DMS79 (cell line): Measurements from ENCODE around the gene KREMEN1.

ENCODE experiments used
- DNase-seq: peaks from one replicate; lab custom pipeline; 2025; lab: John Stamatoyannopoulos, UW

The KREMEN1 gene

GRCh38 chr22:29049655-29050263 lies 23.1 kb upstream of the KREMEN1 start:
- DNase-seq = peak; percentile 26

- no peak for DNase-seq
Measured at GRCh38 chr22:29050457-29050856, 22.4 kb upstream of the KREMEN1 start.

- DNase-seq = no peak
Measured at GRCh38 chr22:29053048-29053702, 19.7 kb upstream of the KREMEN1 start.

GRCh38 chr22:29054251-29054767 lies 18.5 kb upstream of the KREMEN1 start:
- no peak for DNase-seq

- DNase-seq = no peak
Measured at GRCh38 chr22:29055192-29055830, 17.5 kb upstream of the KREMEN1 start.

GRCh38 chr22:29056472-29056871 lies 16.4 kb upstream of the KREMEN1 start:
- no peak for DNase-seq

GRCh38 chr22:29060251-29060869 lies 12.5 kb upstream of the KREMEN1 start:
- DNase-seq = no peak

- DNase-seq = no peak
Measured at GRCh38 chr22:29060931-29061330, 11.9 kb upstream of the KREMEN1 start.

- DNase-seq = no peak
Measured at GRCh38 chr22:29061773-29062172, 11.1 kb upstream of the KREMEN1 start, which contains the start of gene C22orf31. Gene C22orf31, minus strand, starts transcription at chr22:29061831. Its CDS starts 39 bp downstream, at chr22:29061792.

GRCh38 chr22:29062286-29062821 lies 10.5 kb upstream of the KREMEN1 start:
- no peak for DNase-seq

- no peak for DNase-seq
Measured at GRCh38 chr22:29065468-29066190, 7.2 kb upstream of the KREMEN1 start.

- DNase-seq = no peak
Measured at GRCh38 chr22:29069463-29069862, 3.4 kb upstream of the KREMEN1 start.

GRCh38 chr22:29070490-29070889 lies 2.3 kb upstream of the KREMEN1 start:
- no peak for DNase-seq

GRCh38 chr22:29071261-29072045 lies 1.4 kb upstream of the KREMEN1 start:
- no peak for DNase-seq

- peak; percentile 63 for DNase-seq
Measured at GRCh38 chr22:29072193-29072978, 449 bp upstream of the KREMEN1 start.

GRCh38 chr22:29073618-29074275 lies 912 bp downstream of the KREMEN1 start:
- DNase-seq = no peak

GRCh38 chr22:29074276-29074772 lies 1.5 kb downstream of the KREMEN1 start:
- DNase-seq = no peak

GRCh38 chr22:29078036-29078868 lies 5.4 kb downstream of the KREMEN1 start:
- DNase-seq = no peak

GRCh38 chr22:29078869-29079207 lies 6.0 kb downstream of the KREMEN1 start:
- DNase-seq = no peak
